GM19351 (cell line): ENCODE data around the gene B4GALT6.
A peak's percentile ranks its signal among the peaks of the same experiment; 100 is the strongest.

Experiments
- ATAC-seq: cut with Tn5 transposase; IDR thresholded peaks from one replicate; pipeline ENCODE4 v1.9.1; 2021; ENCODE audit warnings: mild to moderate bottlenecking, moderate library complexity; ENCODE audit not compliant: unreplicated experiment

Gene B4GALT6

DNA sequence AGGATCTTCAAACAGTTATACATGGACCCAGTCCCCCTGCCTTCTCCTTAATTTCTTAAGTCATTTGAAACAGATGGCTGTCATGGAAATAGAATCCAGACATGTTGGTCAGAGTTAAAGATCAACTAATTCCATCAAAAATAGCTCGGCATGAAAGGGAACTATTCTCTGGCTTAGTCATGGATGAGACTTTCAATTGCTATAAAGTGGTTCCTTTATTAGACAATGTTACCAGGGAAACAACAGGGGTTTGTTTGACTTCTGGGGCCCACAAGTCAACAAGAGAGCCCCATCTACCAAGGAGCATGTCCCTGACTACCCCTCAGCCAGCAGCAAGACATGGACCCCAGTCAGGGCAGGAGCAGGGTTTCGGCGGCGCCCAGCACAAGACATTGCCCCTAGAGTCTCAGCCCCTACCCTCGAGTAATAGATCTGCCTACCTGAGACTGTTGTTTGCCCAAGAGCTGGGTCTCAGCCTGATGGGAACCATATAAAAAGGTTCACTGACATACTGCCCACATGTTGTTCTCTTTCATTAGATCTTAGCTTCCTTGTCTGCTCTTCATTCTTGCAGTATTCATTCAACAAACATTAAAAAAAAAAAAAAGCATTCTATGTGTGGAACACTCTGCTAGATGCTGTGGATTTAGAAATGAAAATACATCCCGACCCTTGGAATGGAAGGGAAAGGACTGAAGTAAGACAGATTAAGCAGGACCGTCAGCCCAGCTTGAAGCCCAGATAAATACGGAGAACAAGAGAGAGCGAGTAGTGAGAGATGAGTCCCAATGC lies 88.1 kb downstream of the B4GALT6 start:
- no peak for ATAC-seq

- no peak for ATAC-seq
These were observed 89.1 kb downstream of the B4GALT6 start for GRCh38 chr18:31595121-31595771.

- ATAC-seq = no peak
These were observed 91.7 kb downstream of the B4GALT6 start for GRCh38 chr18:31592506-31593157.

DNA sequence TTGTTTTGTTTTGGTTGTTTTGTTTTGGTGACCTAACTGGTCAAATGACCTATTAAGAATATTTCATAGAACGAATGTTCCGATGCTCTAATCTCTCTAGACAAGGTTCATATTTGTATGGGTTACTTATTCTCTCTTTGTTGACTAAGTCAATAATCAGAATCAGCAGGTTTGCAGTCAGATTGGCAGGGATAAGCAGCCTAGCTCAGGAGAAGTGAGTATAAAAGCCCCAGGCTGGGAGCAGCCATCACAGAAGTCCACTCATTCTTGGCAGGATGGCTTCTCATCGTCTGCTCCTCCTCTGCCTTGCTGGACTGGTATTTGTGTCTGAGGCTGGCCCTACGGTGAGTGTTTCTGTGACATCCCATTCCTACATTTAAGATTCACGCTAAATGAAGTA lies 92.8 kb downstream of the B4GALT6 start, which contains the start of gene TTR:
TTR (plus strand) TSS at position 250 of the 400 bp plus-strand sequence; CDS start at position 276, 26 bp downstream.
- ATAC-seq = no peak

- no peak for ATAC-seq
These were observed 93.3 kb downstream of the B4GALT6 start for GRCh38 chr18:31591113-31591512.

DNA sequence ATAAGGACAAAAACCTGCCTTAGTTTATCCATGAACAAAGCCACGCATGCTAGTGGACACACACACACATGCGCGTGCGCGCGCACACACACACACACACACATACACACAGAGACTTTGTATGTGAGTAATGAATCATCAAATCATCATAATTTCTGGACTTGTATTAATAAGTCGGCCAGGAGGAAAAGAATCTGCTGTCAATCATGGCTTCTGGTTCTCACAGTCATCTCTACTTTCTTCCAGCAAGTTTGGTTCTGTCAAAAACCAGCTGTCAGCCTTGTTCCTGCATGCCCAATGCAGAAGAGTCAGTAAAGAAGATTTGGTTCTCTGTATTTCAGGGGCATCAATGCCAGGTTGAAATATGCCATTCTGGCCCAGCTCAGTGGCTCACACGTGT lies 93.8 kb downstream of the B4GALT6 start:
- ATAC-seq = no peak

- ATAC-seq = no peak
These were observed 96.9 kb downstream of the B4GALT6 start for GRCh38 chr18:31587529-31587928.

- no peak for ATAC-seq
These were observed 97.8 kb downstream of the B4GALT6 start for GRCh38 chr18:31586616-31587015.

GRCh38 chr18:31585991-31586390 lies 98.4 kb downstream of the B4GALT6 start:
- ATAC-seq = no peak

- no peak for ATAC-seq
These were observed 101.1 kb downstream of the B4GALT6 start for GRCh38 chr18:31583185-31583854.

GRCh38 chr18:31581498-31582197 lies 102.7 kb downstream of the B4GALT6 start:
- ATAC-seq = no peak

DNA sequence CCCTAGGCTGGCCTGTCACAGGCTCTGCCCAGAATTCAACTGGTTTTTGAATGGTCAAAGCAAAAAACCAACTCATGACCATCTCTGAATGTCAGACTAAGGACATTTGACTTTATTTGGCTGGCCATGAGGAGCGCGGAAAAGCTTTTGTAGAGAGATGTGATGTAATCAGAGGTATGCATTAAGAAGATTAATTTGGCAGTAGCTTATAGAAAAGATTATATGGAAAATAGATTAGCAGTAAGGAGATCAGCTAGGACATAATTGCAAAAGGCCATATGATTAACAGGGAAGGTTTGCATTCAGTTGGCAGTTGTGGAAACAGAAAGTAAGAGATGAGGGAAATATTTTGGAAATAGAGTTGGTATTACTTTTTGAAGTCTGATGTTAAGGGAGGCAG lies 105.0 kb downstream of the B4GALT6 start:
- ATAC-seq = no peak

GRCh38 chr18:31578126-31578525 lies 106.3 kb downstream of the B4GALT6 start:
- no peak for ATAC-seq

DNA sequence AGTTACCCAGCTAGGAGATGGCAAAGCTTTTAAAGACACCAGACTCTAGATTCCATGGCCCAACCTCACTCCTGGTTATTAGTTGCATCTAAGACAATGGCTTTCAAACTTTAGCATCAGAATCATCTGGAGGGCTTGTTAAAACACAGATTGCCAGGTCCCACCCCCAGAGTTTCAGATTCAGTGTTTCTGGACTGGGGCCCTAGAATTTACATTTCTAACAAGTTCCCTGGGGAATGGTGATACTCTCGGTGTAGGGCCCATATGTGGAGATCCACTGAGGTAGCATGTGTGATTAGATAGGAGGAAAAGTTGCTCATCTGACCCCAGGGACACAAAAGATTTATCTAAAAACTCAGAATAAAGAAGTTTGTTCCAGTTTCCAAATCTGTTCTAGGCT lies 107.2 kb downstream of the B4GALT6 start:
- peak; percentile 28 for ATAC-seq

GRCh38 chr18:31576670-31577069 lies 107.7 kb downstream of the B4GALT6 start:
- ATAC-seq = peak; percentile 56

DNA sequence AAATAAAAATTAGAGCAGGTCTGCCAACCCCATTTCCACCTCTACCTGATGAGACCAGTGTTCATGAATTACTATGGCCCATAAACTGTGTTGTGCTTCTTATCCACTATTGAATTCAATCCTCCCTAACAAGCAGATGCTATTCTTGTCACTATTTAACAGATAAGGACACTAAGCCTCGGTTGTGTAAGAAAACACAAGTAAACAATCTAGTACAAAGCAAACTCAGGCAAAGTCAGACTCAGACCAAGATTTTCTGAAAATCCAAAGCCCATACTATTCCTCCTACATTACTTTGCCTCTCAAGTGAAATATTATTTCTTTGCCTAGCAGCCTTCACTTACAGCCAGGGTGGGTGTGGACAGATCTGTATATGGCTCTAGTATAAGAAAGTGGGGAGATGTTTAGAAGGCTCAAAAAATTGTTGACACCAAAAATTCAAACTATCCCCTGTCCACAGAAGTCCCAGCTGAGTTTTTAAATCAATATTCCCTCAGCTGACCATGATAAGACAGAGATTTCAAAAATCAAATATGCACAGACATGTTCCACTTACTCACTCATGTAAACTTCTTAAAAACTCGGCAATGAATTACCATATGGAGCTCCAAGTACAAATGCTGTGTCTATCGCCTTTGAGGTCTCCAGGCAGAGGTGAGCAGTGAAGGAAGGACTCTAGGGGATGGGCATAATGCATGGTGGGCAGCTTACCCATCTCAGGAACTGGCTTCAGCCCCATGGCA lies 108.7 kb downstream of the B4GALT6 start:
- ATAC-seq = no peak

- ATAC-seq = no peak
These were observed 110.0 kb downstream of the B4GALT6 start for GRCh38 chr18:31574359-31574758.
